GM10248 (cell line): ENCODE data around the gene RRP1.
"Not testable (repeated sequence)": the region's sequence is repeated elsewhere in the genome, so short reads cannot be mapped to it uniquely, and the experiment has no call there.

ENCODE experiments used
- CTCF ChIA-PET: fragments of 300-600 bp; sonication (Branson Sonifier 250); formaldehyde crosslinking; extraction: SDS; loops from one replicate; lab custom pipeline; 2021; ENCODE audit warnings: antibody characterized with exemption; lab: Yijun Ruan, JAX
- POLR2A ChIA-PET: fragments of 350-650 bp; sonication (Branson Sonifier 250); formaldehyde crosslinking; extraction: SDS; loops from one replicate; lab custom pipeline; 2020; ENCODE audit warnings: antibody characterized with exemption; lab: Yijun Ruan, JAX
- DNase-seq: peaks from one replicate; pipeline ENCODE4 v3.0.0; 2012; ENCODE audit errors: extremely low spot score
- CTCF ChIP-seq: IDR thresholded peaks from 2 replicates; pipeline ENCODE4 v1.5.1; 2012; ENCODE audit warnings: mild to moderate bottlenecking, low read depth; ENCODE audit errors: extremely low read depth, missing control alignments, control extremely low read depth

RRP1 gene

GRCh38 chr21:43842742-43843141, 53.4 kb downstream of the RRP1 start:
- DNase-seq = peak; percentile 54
- no peak for TF ChIP-seq CTCF
- ChIA-PET CTCF (interaction anchor here (1.6 kb wide), 1 partner anchor 18 kb away, joined by 3 read pairs; no protein-coding TSS in a partner anchor), POLR2A (interaction anchor here (0.8 to 0.9 kb wide), 2 partner anchors 8 to 10 kb away, joined by 3 to 4 read pairs; no protein-coding TSS in a partner anchor)

GRCh38 chr21:43844906-43845305, 55.5 kb downstream of the RRP1 start:
- DNase-seq, POLR2A ChIA-PET: not testable (repeated sequence)
- CTCF ChIA-PET = interaction anchor here (1.1 to 2.0 kb wide), 3 partner anchors 8 to 11 kb away, joined by 3 to 5 read pairs (median 3); no protein-coding TSS in a partner anchor

- POLR2A ChIA-PET = no interaction called here
- no peak for TF ChIP-seq CTCF
- CTCF ChIA-PET = interaction anchor here (1.0 to 2.0 kb wide), 4 partner anchors 9 to 82 kb away, joined by 3 to 5 read pairs (median 3); no protein-coding TSS in a partner anchor
- DNase-seq = no peak
Measured at GRCh38 chr21:43845386-43845785, 56.0 kb downstream of the RRP1 start.

GRCh38 chr21:43846430-43846829, 57.1 kb downstream of the RRP1 start:
- TF ChIP-seq CTCF = no peak
- ChIA-PET POLR2A (interaction anchor here (0.7 kb wide), 1 partner anchor 69 kb away, joined by 5 read pairs; no protein-coding TSS in a partner anchor), CTCF (interaction anchor here (0.6 to 2.0 kb wide), 5 partner anchors 9 to 81 kb away, joined by 3 to 5 read pairs (median 3); no protein-coding TSS in a partner anchor)
- no peak for DNase-seq

GRCh38 chr21:43847301-43847700, 57.9 kb downstream of the RRP1 start:
- CTCF ChIA-PET = interaction anchor here (1.6 kb wide), 1 partner anchor 32 kb away, joined by 4 read pairs; no protein-coding TSS in a partner anchor

GRCh38 chr21:43848771-43849170, 59.4 kb downstream of the RRP1 start:
- POLR2A ChIA-PET = interaction anchor here (0.6 kb wide), 1 partner anchor 44 kb away, joined by 3 read pairs; no protein-coding TSS in a partner anchor
- no peak for TF ChIP-seq CTCF
- CTCF ChIA-PET = interaction anchor here (0.9 to 1.6 kb wide), 5 partner anchors 13 to 90 kb away, joined by 3 to 6 read pairs (median 3); no protein-coding TSS in a partner anchor
- DNase-seq = no peak

More at GRCh38 chr21:43847301-43847700, 57.9 kb downstream of the RRP1 start:
- TF ChIP-seq CTCF = no peak
- POLR2A ChIA-PET = no interaction called here
- no peak for DNase-seq

GRCh38 chr21:43849532-43850299, 60.3 kb downstream of the RRP1 start:
- no peak for TF ChIP-seq CTCF
- ChIA-PET POLR2A (interaction anchor here (0.6 kb wide), 1 partner anchor 45 kb away, joined by 3 read pairs; no protein-coding TSS in a partner anchor), CTCF (interaction anchor here (1.3 to 1.4 kb wide), 2 partner anchors 39 to 89 kb away, joined by 3 to 6 read pairs; no protein-coding TSS in a partner anchor)
- DNase-seq = no peak
